Measurements from ENCODE around the gene WDR1. TPM values are rescaled to one million over a fixed set of nuclear protein-coding genes. Genes with fewer than 3 reads are reported as not detected.

The WDR1 gene
- 100 to 1,000 TPM; 339 to 593 TPM for total RNA-seq
- polyA plus RNA-seq = 100 to 1,000 TPM; 159 to 207 TPM
- long read RNA-seq, donor 1, transcript WDR1-202 (12 exons, 2,722 nt) = minor isoform, 41 of 1,861 reads
- long read RNA-seq, donor 1, transcript WDR1-203 (15 exons, 3,142 nt) = major isoform, 1,426 of 1,861 reads
- long read RNA-seq, donor 1, partial matches to known transcripts = 283 of 1,861 reads
- long read RNA-seq, donor 1, other reads (novel, unspliced or antisense) = 110 of 1,861 reads
- long read RNA-seq, donor 2, transcript WDR1-203 (15 exons, 3,142 nt) = major isoform, 144 of 229 reads
- long read RNA-seq, donor 2, partial matches to known transcripts = 64 of 229 reads
- long read RNA-seq, donor 2, other reads (novel, unspliced or antisense) = 16 of 229 reads

GRCh38 chr4:10116569-10117358 lies at the start of gene WDR1:
WDR1 (minus strand) TSS chr4:10116799; CDS start chr4:10116666, 133 bp downstream.
- peaks cover 5% of the 10 kb centered on the region in 2 donors for H3K4me1 ChIP-seq (ENCODE audit: control insufficient read depth in 1 of 2, insufficient read depth in 2 of 2, low read length in 2 of 2)
- H3K9me3 ChIP-seq (ENCODE audit: control insufficient read depth, low read length) = no peaks in the 10 kb centered on the region
- no peaks in the 10 kb centered on the region for H3K27me3 ChIP-seq (ENCODE audit: control insufficient read depth in 1 of 2, insufficient read depth in 2 of 2, low read length in 1 of 2)
- intact Hi-C loops (cut with DNase I) = loop anchor here in 1 of 2 donors (1.0 to 5.0 kb wide), 2 partner anchors 10 to 99 kb away; no protein-coding TSS in a partner anchor
- DNase-seq (peak; percentile 99), ATAC-seq (ENCODE audit: low FRiP score) (peak; percentile 97)
- peaks cover 0 to 2% of the 10 kb centered on the region in 2 donors for H3K36me3 ChIP-seq (ENCODE audit: control insufficient read depth in 1 of 2, insufficient read depth in 2 of 2, low read length in 1 of 2)
- WGBS, 2 donors = 0% methylated on average over 65 to 97 of the region's 97 CpGs
- peak within 1 kb of the TSS; percentile 91 to 94 for H3K27ac ChIP-seq (ENCODE audit: low read depth in 1 of 2, low read length in 2 of 2)
- peak within 1 kb of the TSS; percentile 94 to 96 for H3K4me3 ChIP-seq (ENCODE audit: low read length in 2 of 2)

- Histone ChIP-seq H3K27me3 (ENCODE audit: control insufficient read depth in 1 of 2, insufficient read depth in 2 of 2, low read length in 1 of 2) (no peaks in the 10 kb centered on the region), H3K27ac (ENCODE audit: low read depth in 1 of 2, low read length in 2 of 2) (no peak overlapping the region), H3K4me3 (ENCODE audit: low read length in 2 of 2) (no peak overlapping the region), H3K9me3 (ENCODE audit: control insufficient read depth, low read length) (no peaks in the 10 kb centered on the region), H3K36me3 (ENCODE audit: control insufficient read depth in 1 of 2, insufficient read depth in 2 of 2, low read length in 1 of 2) (no peaks in the 10 kb centered on the region), H3K4me1 (ENCODE audit: control insufficient read depth in 1 of 2, insufficient read depth in 2 of 2, low read length in 2 of 2) (no peaks in the 10 kb centered on the region)
- ATAC-seq (ENCODE audit: low FRiP score) = no peak
- WGBS, 2 donors = 32 to 38% methylated on average over 3 of the region's 3 CpGs
- intact Hi-C loops (cut with DNase I) = loop anchor here (5.0 kb wide), 2 partner anchors 222 to 382 kb away; no protein-coding TSS in a partner anchor
- no peak for DNase-seq
Measured at GRCh38 chr4:10164877-10165283, 48.3 kb upstream of the WDR1 start.

GRCh38 chr4:10163296-10163695 lies 46.7 kb upstream of the WDR1 start:
- ATAC-seq (ENCODE audit: low FRiP score) (no peak), DNase-seq (no peak)
- H3K4me3 ChIP-seq (ENCODE audit: low read length in 2 of 2) = no peak overlapping the region
- H3K27ac ChIP-seq (ENCODE audit: low read depth in 1 of 2, low read length in 2 of 2) = no peak overlapping the region
- no peaks in the 10 kb centered on the region for H3K36me3 ChIP-seq (ENCODE audit: control insufficient read depth in 1 of 2, insufficient read depth in 2 of 2, low read length in 1 of 2)
- intact Hi-C loops (cut with DNase I) = loop anchor here in 1 of 2 donors (5.0 kb wide), 1 partner anchor 384 kb away; no protein-coding TSS in a partner anchor
- no peaks in the 10 kb centered on the region for H3K27me3 ChIP-seq (ENCODE audit: control insufficient read depth in 1 of 2, insufficient read depth in 2 of 2, low read length in 1 of 2)
- WGBS, 2 donors = 89 to 93% methylated on average over 1 of the region's 1 CpG
- no peaks in the 10 kb centered on the region for H3K9me3 ChIP-seq (ENCODE audit: control insufficient read depth, low read length)
- no peaks in the 10 kb centered on the region for H3K4me1 ChIP-seq (ENCODE audit: control insufficient read depth in 1 of 2, insufficient read depth in 2 of 2, low read length in 2 of 2)

GRCh38 chr4:10162341-10163000 lies 45.9 kb upstream of the WDR1 start:
- DNase-seq = no peak
- Histone ChIP-seq H3K4me3 (ENCODE audit: low read length in 2 of 2) (no peak overlapping the region), H3K27ac (ENCODE audit: low read depth in 1 of 2, low read length in 2 of 2) (no peak overlapping the region), H3K27me3 (ENCODE audit: control insufficient read depth in 1 of 2, insufficient read depth in 2 of 2, low read length in 1 of 2) (no peaks in the 10 kb centered on the region), H3K36me3 (ENCODE audit: control insufficient read depth in 1 of 2, insufficient read depth in 2 of 2, low read length in 1 of 2) (no peaks in the 10 kb centered on the region), H3K9me3 (ENCODE audit: control insufficient read depth, low read length) (no peaks in the 10 kb centered on the region), H3K4me1 (ENCODE audit: control insufficient read depth in 1 of 2, insufficient read depth in 2 of 2, low read length in 2 of 2) (no peaks in the 10 kb centered on the region)
- intact Hi-C loops (cut with DNase I) = loop anchor here in 1 of 2 donors (5.0 kb wide), 1 partner anchor 385 kb away; no protein-coding TSS in a partner anchor
- ATAC-seq (ENCODE audit: low FRiP score) = no peak
- 88 to 90% methylated on average over 7 of the region's 7 CpGs for WGBS, 2 donors

- Histone ChIP-seq H3K36me3 (ENCODE audit: control insufficient read depth in 1 of 2, insufficient read depth in 2 of 2, low read length in 1 of 2) (no peaks in the 10 kb centered on the region), H3K4me3 (ENCODE audit: low read length in 2 of 2) (no peak overlapping the region), H3K27me3 (ENCODE audit: control insufficient read depth in 1 of 2, insufficient read depth in 2 of 2, low read length in 1 of 2) (no peaks in the 10 kb centered on the region), H3K9me3 (ENCODE audit: control insufficient read depth, low read length) (no peaks in the 10 kb centered on the region), H3K27ac (ENCODE audit: low read depth in 1 of 2, low read length in 2 of 2) (no peak overlapping the region), H3K4me1 (ENCODE audit: control insufficient read depth in 1 of 2, insufficient read depth in 2 of 2, low read length in 2 of 2) (no peaks in the 10 kb centered on the region)
- DNase-seq (no peak), ATAC-seq (ENCODE audit: low FRiP score) (no peak)
- WGBS, 2 donors = 89 to 92% methylated on average over 6 of the region's 6 CpGs
- intact Hi-C loops (cut with DNase I) = loop anchor here in 1 of 2 donors (5.0 kb wide), 1 partner anchor 385 kb away; no protein-coding TSS in a partner anchor
Measured at GRCh38 chr4:10161840-10162239, 45.2 kb upstream of the WDR1 start.

GRCh38 chr4:10161146-10161545 lies 44.5 kb upstream of the WDR1 start:
- no peaks in the 10 kb centered on the region for H3K9me3 ChIP-seq (ENCODE audit: control insufficient read depth, low read length)
- WGBS, 2 donors = 5% methylated on average over 3 of the region's 3 CpGs
- no peaks in the 10 kb centered on the region for H3K36me3 ChIP-seq (ENCODE audit: control insufficient read depth in 1 of 2, insufficient read depth in 2 of 2, low read length in 1 of 2)
- DNase-seq = no peak
- no peaks in the 10 kb centered on the region for H3K4me1 ChIP-seq (ENCODE audit: control insufficient read depth in 1 of 2, insufficient read depth in 2 of 2, low read length in 2 of 2)
- no peaks in the 10 kb centered on the region for H3K27me3 ChIP-seq (ENCODE audit: control insufficient read depth in 1 of 2, insufficient read depth in 2 of 2, low read length in 1 of 2)
- intact Hi-C loops (cut with DNase I) = loop anchor here in 1 of 2 donors (5.0 kb wide), 1 partner anchor 386 kb away; no protein-coding TSS in a partner anchor
- no peak overlapping the region for H3K4me3 ChIP-seq (ENCODE audit: low read length in 2 of 2)
- ATAC-seq (ENCODE audit: low FRiP score) = no peak
- no peak overlapping the region for H3K27ac ChIP-seq (ENCODE audit: low read depth in 1 of 2, low read length in 2 of 2)

- no peak for ATAC-seq (ENCODE audit: low FRiP score)
- Histone ChIP-seq H3K4me1 (ENCODE audit: control insufficient read depth in 1 of 2, insufficient read depth in 2 of 2, low read length in 2 of 2) (no peaks in the 10 kb centered on the region), H3K36me3 (ENCODE audit: control insufficient read depth in 1 of 2, insufficient read depth in 2 of 2, low read length in 1 of 2) (no peaks in the 10 kb centered on the region), H3K27me3 (ENCODE audit: control insufficient read depth in 1 of 2, insufficient read depth in 2 of 2, low read length in 1 of 2) (no peaks in the 10 kb centered on the region), H3K9me3 (ENCODE audit: control insufficient read depth, low read length) (no peaks in the 10 kb centered on the region), H3K27ac (ENCODE audit: low read depth in 1 of 2, low read length in 2 of 2) (no peak overlapping the region), H3K4me3 (ENCODE audit: low read length in 2 of 2) (no peak overlapping the region)
- DNase-seq = no peak
- WGBS, 2 donors = 45 to 62% methylated on average over 7 of the region's 7 CpGs
- intact Hi-C loops (cut with DNase I) = loop anchor here in 1 of 2 donors (5.0 kb wide), 1 partner anchor 387 kb away; no protein-coding TSS in a partner anchor
Measured at GRCh38 chr4:10160281-10160856, 43.8 kb upstream of the WDR1 start.

GRCh38 chr4:10159671-10160070 lies 43.1 kb upstream of the WDR1 start:
- DNase-seq = no peak
- H3K27ac ChIP-seq (ENCODE audit: low read depth in 1 of 2, low read length in 2 of 2) = no peak overlapping the region
- H3K4me3 ChIP-seq (ENCODE audit: low read length in 2 of 2) = no peak overlapping the region
- no peak for ATAC-seq (ENCODE audit: low FRiP score)
- intact Hi-C loops (cut with DNase I) = loop anchor here (5.0 kb wide), 2 partner anchors 243 to 388 kb away; no protein-coding TSS in a partner anchor
- no peaks in the 10 kb centered on the region for H3K27me3 ChIP-seq (ENCODE audit: control insufficient read depth in 1 of 2, insufficient read depth in 2 of 2, low read length in 1 of 2)
- H3K4me1 ChIP-seq (ENCODE audit: control insufficient read depth in 1 of 2, insufficient read depth in 2 of 2, low read length in 2 of 2) = no peaks in the 10 kb centered on the region
- no peaks in the 10 kb centered on the region for H3K9me3 ChIP-seq (ENCODE audit: control insufficient read depth, low read length)
- H3K36me3 ChIP-seq (ENCODE audit: control insufficient read depth in 1 of 2, insufficient read depth in 2 of 2, low read length in 1 of 2) = no peaks in the 10 kb centered on the region
